ENCODE data around the gene ZBED5. TPM values are rescaled to one million over a fixed set of nuclear protein-coding genes. Genes with fewer than 3 reads are reported as not detected.

ZBED5 gene
- total RNA-seq, 1 donor from 2014 or later = 7.8 TPM

DNA sequence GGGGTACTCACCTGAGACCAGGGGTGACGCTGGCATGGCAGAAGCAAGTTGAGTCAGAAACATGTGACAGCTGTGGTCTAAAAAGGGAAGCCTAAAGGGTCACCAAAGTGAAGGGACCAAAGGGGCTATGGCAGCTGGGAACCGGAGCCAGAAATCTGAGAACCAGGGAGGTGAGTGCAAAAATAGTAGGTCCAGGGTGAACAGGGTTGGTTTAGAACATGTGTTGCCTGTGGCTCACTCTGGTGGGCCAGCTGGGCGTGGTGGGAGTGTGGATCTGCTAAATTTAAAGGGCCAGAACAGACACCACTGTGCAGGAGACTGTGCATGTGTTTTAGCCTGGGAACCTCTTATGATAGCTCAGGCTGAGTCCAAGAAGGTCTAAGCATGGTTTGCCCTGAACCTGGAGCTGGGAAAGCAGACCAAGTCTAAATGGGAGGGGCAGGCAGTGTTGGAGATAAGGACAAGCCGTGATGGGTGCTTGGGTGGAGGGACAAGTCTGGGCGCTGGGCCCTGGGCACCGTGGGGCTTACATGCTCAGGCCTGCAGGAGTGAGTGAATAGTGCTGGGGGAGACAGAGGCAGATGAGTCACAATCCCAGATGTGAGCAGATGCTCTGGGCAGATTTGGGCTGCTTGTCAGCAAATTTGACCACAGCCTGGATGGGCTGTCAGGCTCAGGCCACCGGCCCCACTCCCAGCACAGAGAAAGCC is 41.4 kb upstream of the ZBED5 start:
- Histone ChIP-seq H3K4me3 (no peak overlapping the region), H3K36me3 (no peaks in the 10 kb centered on the region), H3K4me1 (peaks cover 17 to 27% of the 10 kb centered on the region in 2 donors), H3K27ac (peak overlapping the region; percentile 89 to 93), H3K27me3 (no peaks in the 10 kb centered on the region), H3K9me3 (no peaks in the 10 kb centered on the region)
- DNase-seq (ENCODE audit: low spot score in 2 of 2) = peak; percentile 45 to 79
- TF ChIP-seq, protein P1, sequence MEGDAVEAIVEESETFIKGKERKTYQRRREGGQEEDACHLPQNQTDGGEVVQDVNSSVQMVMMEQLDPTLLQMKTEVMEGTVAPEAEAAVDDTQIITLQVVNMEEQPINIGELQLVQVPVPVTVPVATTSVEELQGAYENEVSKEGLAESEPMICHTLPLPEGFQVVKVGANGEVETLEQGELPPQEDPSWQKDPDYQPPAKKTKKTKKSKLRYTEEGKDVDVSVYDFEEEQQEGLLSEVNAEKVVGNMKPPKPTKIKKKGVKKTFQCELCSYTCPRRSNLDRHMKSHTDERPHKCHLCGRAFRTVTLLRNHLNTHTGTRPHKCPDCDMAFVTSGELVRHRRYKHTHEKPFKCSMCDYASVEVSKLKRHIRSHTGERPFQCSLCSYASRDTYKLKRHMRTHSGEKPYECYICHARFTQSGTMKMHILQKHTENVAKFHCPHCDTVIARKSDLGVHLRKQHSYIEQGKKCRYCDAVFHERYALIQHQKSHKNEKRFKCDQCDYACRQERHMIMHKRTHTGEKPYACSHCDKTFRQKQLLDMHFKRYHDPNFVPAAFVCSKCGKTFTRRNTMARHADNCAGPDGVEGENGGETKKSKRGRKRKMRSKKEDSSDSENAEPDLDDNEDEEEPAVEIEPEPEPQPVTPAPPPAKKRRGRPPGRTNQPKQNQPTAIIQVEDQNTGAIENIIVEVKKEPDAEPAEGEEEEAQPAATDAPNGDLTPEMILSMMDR (IDR thresholded peaks at IDR 0.05) = no peak
- intact Hi-C loops (cut with DNase I) = loop anchor here (1.0 kb wide), 1 partner anchor 32 kb away; no protein-coding TSS in a partner anchor

- no peak for DNase-seq (ENCODE audit: low spot score in 2 of 2)
- Histone ChIP-seq H3K36me3 (no peaks in the 10 kb centered on the region), H3K27ac (peak overlapping the region; percentile 89 to 93), H3K9me3 (no peaks in the 10 kb centered on the region), H3K4me1 (peaks cover 17 to 32% of the 10 kb centered on the region in 2 donors), H3K4me3 (no peak overlapping the region), H3K27me3 (no peaks in the 10 kb centered on the region)
- intact Hi-C loops (cut with DNase I) = loop anchor here (1.0 kb wide), 1 partner anchor 33 kb away; no protein-coding TSS in a partner anchor
- TF ChIP-seq, protein P1 (IDR thresholded peaks at IDR 0.05) = no peak
Observed at GRCh38 chr11:10898763-10899025, 40.8 kb upstream of the ZBED5 start.

DNA sequence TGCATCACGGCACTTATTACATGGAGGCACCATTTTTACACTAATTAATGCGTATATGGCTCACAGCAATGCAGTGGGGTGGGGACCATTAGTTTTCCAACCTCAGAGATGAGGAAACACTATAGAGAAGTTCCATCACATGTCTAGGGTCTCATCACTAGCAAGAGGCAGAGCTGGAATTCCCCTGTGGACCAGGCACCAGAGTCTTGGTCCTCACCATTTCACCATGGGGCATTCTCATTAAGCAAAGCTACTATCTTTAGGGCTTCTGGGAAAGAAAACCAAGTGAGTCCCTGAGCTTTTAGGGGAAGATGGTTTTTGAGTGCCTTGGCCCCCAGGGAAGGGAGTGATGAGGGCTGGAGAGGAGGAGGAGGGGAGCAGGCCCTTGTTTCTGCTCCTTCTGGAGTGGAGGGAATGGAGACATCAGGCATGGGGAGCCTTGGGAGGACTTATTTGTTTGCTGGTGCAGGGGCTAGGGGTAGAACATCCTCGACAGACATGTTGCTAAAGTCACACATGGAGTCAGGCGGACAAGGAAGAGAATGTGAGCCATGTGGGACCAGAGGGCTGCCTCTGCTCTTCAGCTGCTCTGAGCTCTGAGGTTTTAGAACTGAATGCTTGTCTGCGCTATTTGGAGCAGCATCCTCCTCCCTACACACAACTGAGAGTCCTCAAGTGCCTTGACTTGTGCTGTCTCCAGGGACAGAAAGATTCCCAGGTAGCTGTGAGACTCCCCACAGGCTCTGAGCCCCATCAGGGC is 40.3 kb upstream of the ZBED5 start:
- intact Hi-C loops (cut with DNase I) = no loop called here
- Histone ChIP-seq H3K4me1 (peaks cover 17 to 32% of the 10 kb centered on the region in 2 donors), H3K27ac (peak overlapping the region; percentile 89 to 93), H3K36me3 (no peaks in the 10 kb centered on the region), H3K27me3 (no peaks in the 10 kb centered on the region), H3K4me3 (no peak overlapping the region), H3K9me3 (no peaks in the 10 kb centered on the region)
- TF ChIP-seq, protein P1 (IDR thresholded peaks at IDR 0.05) = no peak
- DNase-seq (ENCODE audit: low spot score in 2 of 2) = no peak

DNA sequence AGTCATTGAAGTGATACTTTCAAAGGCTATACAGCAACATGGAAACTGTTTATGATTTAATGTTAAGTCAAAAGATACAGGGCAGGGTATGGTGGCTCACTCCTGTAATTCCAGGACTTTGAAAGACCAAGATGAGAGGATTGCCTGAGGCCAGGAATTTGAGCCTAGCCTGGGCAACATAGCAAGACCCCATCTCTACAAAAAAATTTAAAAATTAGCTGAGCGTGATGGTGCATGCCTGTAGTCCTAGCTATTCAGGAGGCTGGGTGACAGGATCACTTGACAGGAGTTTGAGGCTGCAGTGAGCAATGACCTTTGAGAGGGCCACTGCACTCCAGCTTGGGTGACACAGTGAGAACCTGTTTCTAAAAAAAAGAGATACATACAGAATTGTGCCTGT is 39.3 kb upstream of the ZBED5 start:
- peaks cover 17 to 32% of the 10 kb centered on the region in 2 donors for H3K4me1 ChIP-seq
- H3K36me3 ChIP-seq = no peaks in the 10 kb centered on the region
- no peaks in the 10 kb centered on the region for H3K27me3 ChIP-seq
- H3K9me3 ChIP-seq = no peaks in the 10 kb centered on the region
- H3K4me3 ChIP-seq = no peak overlapping the region
- DNase-seq (ENCODE audit: low spot score in 2 of 2) = no peak
- intact Hi-C loops (cut with DNase I) = no loop called here
- H3K27ac ChIP-seq = no peak overlapping the region
- TF ChIP-seq, protein P1 (IDR thresholded peaks at IDR 0.05) = no peak

DNA sequence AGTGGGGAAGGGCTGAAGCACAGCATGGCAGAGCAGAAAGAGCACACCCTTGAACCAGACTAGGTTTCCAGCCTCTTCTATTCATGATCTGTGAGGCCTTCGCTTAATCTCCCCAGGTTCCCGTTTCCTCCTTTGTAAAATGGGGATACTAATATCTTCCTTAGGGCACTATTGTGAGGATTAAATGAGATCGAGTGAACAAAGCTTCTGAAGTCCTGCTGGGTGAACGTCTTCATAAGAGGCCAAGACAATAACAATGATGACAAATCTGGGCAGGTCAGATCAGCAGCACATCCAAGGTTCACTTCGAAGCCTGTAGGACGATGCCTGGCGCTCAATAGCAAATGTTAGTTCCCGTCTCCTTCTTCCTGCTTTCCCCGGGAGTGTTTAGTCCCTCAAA is 38.6 kb upstream of the ZBED5 start:
- intact Hi-C loops (cut with DNase I) = no loop called here
- Histone ChIP-seq H3K27me3 (no peaks in the 10 kb centered on the region), H3K36me3 (no peaks in the 10 kb centered on the region), H3K9me3 (no peaks in the 10 kb centered on the region), H3K4me3 (no peak overlapping the region), H3K27ac (no peak overlapping the region), H3K4me1 (peaks cover 17 to 31% of the 10 kb centered on the region in 2 donors)
- no peak for DNase-seq (ENCODE audit: low spot score in 2 of 2)
- TF ChIP-seq, protein P1 (IDR thresholded peaks at IDR 0.05) = no peak

Data from ascending aorta (tissue), 2 donors.